Activated CD8-positive, alpha-beta memory T cell treated with anti-CD3 and anti-CD28 coated beads, Interleukin-2, amount 10 ng/mL, durations not matched to agents 7 days and 5 days (primary cell): ENCODE measurements around the gene BTF3L4. TPM values are rescaled to one million over a fixed set of nuclear protein-coding genes. Genes with fewer than 3 reads are reported as not detected.

Experiments
- ATAC-seq: fragments of 150-1000 bp; cut with Tn5 transposase; one replicate; pipeline ENCODE4 v1.10.0; 2021; ENCODE audit warnings: moderate library complexity
- CTCF ChIA-PET: fragments of 350-600 bp; sonication (Branson Sonifier 250); formaldehyde crosslinking; loops from one replicate; lab custom pipeline; 2021; ENCODE audit warnings: antibody characterized with exemption; lab: Charles Lee
- DNase-seq: peaks from one replicate; pipeline ENCODE4 v3.0.0-alpha.2; 2020
- H3K27ac Mint-ChIP-seq: one replicate; pipeline ENCODE4 v1.8.0; 2021; ENCODE audit warnings: mild to moderate bottlenecking, mixed read lengths
- H3K27me3 Mint-ChIP-seq: one replicate; pipeline ENCODE4 v1.8.0; 2021; ENCODE audit warnings: mixed read lengths
- H3K36me3 Mint-ChIP-seq: one replicate; pipeline ENCODE4 v1.8.0; 2021; ENCODE audit warnings: mild to moderate bottlenecking, mixed read lengths
- H3K4me1 Mint-ChIP-seq: one replicate; pipeline ENCODE4 v1.8.0; 2021; ENCODE audit warnings: mixed read lengths
- H3K4me3 Mint-ChIP-seq: one replicate; pipeline ENCODE4 v1.8.0; 2021; ENCODE audit warnings: mild to moderate bottlenecking, moderate library complexity, mixed read lengths
- H3K9me3 Mint-ChIP-seq: one replicate; pipeline ENCODE4 v1.8.0; 2022; ENCODE audit warnings: low read depth, mixed read lengths
- total RNA-seq, 2 experiments: library from RNA; stranded (reverse); gene quantifications; one replicate each; pipeline ENCODE4 v1.2.3, GENCODE V29; 2021

BTF3L4 gene
- total RNA-seq, 2 experiments from 2014 or later, result 25.6 to 31.5 TPM

DNA sequence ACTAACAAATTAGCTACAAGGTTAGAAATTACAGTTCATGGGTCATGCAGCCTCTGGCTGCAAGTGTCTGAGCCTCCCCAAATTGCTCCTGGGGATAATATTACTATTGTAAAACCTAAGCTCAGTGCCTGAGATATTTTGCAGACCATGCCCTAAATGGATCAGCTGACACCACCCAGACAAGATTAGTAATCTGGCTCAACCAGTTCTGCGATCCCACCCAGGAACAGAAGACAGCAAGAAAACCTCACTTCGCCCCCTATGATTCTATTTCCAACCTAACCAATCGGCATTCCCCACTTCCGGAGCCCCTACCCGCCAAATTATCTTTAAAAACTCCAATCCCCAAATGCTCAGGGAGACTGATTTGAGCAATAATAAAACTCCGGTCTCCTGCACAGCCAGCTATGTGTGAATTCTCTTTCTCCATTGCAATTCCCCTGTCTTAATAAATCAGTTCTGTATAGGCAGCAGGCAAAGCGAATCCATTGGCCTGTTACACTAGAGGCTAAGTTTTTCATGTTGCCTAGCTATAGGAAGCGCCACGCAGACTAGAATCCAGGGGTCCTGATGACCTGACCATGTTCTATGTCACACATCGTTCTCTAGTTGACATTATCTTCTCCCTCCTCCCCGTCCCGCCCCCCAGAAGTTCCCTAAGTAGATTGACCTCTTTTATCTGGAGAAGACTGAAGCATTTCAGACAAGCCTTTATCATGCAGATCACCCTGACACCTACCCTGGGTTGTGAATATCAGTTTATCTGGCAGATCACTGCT, 63.4 kb downstream of the BTF3L4 start:
- CTCF ChIA-PET, result no interaction called here
- ATAC-seq (no peak), DNase-seq (no peak)
- no peaks in the 10 kb centered on the region for H3K9me3 Mint-ChIP-seq
- H3K4me3 Mint-ChIP-seq, result no peak overlapping the region
- peaks cover 15% of the 10 kb centered on the region for H3K27me3 Mint-ChIP-seq
- H3K36me3 Mint-ChIP-seq, result no peaks in the 10 kb centered on the region
- no peaks in the 10 kb centered on the region for H3K4me1 Mint-ChIP-seq
- no peak overlapping the region for H3K27ac Mint-ChIP-seq

DNA sequence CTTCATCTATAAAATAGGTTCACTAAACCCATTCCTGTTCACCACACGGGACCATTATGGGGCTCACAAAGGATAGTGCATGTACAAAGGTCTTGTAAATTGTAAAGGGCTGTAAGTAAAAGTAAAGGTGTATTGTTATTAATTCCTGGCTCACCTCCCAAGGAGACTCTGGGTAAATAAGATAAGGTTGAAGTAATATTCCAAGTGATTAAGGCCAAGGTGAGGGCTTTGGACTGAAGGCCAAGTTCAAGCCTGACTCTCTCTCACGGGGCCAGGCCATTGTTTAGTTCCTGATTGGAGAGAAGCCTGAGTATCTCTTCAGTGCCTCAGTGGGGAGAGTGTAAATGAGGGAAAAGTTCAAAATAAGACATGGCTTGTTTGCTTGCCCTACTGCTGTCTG, 66.3 kb downstream of the BTF3L4 start:
- peaks cover 27% of the 10 kb centered on the region for H3K27me3 Mint-ChIP-seq
- ATAC-seq (no peak), DNase-seq (no peak)
- H3K27ac Mint-ChIP-seq, result no peak overlapping the region
- H3K9me3 Mint-ChIP-seq, result no peaks in the 10 kb centered on the region
- no peaks in the 10 kb centered on the region for H3K4me1 Mint-ChIP-seq
- no peak overlapping the region for H3K4me3 Mint-ChIP-seq
- no peaks in the 10 kb centered on the region for H3K36me3 Mint-ChIP-seq
- CTCF ChIA-PET, result no interaction called here

DNA sequence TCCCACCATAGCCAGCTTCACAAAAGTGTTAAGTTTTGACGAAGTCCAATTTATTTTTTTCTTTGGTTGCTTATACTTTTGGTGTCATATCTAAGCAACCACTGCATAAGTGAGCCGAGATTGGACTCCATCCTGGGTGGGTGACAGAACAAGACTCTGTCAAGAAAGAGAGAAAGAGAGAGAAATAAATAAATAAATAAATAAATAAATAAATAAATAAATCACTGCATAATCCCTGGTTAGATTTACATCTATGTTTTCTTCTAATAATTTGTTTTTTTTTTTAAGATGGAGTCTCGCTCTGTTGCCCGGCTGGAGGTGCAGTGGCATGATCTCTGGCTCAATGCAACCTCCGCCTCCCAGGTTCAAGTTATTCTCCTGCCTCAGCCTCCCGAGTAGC, 67.5 kb downstream of the BTF3L4 start:
- DNase-seq (no peak), ATAC-seq (no peak)
- peaks cover 33% of the 10 kb centered on the region for H3K27me3 Mint-ChIP-seq
- H3K9me3 Mint-ChIP-seq, result no peaks in the 10 kb centered on the region
- H3K4me1 Mint-ChIP-seq, result no peaks in the 10 kb centered on the region
- H3K4me3 Mint-ChIP-seq, result no peak overlapping the region
- no peak overlapping the region for H3K27ac Mint-ChIP-seq
- H3K36me3 Mint-ChIP-seq, result no peaks in the 10 kb centered on the region
- CTCF ChIA-PET, result no interaction called here

DNA sequence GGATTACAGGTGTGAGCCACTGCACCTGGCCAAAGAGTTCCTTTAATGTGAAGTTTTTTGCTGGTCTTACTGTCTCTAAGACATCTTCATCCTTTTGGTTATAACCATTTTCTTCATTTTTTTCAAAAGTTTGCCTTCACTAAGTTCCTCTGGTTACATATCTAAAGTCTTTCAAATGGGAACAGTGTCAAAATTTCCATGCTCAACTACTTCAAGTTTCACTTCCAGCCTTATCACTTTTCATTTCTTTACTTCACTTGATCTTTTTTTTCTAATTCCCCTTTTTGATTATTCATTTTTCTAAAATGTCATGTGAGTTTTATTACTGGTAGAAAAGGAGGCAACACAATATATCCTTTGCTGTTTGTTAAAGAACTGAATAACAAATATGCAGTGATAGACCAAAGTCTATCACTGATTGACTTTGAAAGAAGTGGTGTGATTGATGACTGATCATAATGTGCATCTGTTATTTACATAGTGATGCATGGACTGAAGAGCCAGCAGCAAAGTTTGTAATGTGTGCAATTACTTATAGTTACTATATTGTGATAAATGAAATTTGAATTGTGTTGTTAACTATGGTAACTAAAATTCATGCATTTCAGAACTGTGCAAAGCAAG, 69.8 kb downstream of the BTF3L4 start:
- no peak overlapping the region for H3K4me3 Mint-ChIP-seq
- no peaks in the 10 kb centered on the region for H3K9me3 Mint-ChIP-seq
- H3K36me3 Mint-ChIP-seq, result no peaks in the 10 kb centered on the region
- no peak overlapping the region for H3K27ac Mint-ChIP-seq
- ATAC-seq (no peak), DNase-seq (no peak)
- no peaks in the 10 kb centered on the region for H3K4me1 Mint-ChIP-seq
- peaks cover 42% of the 10 kb centered on the region for H3K27me3 Mint-ChIP-seq
- CTCF ChIA-PET, result interaction anchor here (0.6 kb wide), 1 partner anchor 805 kb away, joined by 3 read pairs; no protein-coding TSS in a partner anchor

DNA sequence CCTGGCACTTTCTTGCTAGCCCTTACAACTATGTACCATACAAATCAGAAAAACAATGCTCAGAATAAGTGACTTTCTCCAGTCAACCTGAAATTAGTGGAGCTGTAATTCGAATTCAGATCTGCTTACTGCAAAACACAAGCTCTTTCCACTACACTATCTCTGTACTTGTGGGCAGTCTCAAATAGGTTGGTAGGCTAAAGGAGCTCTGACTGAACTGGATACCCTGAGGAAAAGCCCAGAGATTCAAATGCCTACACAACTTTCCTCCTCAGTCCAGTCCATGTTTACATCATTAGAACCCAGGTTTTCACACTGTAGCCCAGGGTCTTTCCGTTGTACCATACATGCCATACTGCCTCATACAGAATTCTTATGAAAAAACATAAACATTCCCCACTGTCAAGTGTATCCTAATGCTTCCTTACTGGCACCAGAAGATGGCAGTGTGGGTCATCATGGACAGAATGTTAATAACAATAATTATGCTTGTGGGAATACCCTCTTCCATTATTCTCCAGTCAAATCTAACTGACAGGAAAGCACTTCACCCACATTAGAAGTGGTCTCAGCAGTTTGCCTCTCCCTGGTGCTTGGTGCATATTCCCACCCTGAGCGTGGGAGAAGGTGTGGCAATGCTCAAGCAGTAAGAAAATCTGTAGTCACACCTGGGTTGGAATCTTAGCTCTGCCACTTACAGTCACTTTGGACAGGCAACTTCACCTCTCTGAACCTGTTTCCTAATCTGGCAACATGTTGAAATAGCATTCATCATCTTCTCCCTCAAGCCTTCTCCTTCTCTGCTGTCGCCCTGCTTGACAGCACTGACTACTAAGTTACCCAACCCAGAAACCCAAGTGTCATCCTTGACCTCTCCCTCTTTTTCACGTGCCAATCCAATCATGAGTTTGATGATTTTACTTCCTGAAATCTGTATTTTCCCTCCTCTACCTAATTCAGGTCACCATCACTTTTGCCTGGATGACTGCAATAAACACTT, 71.4 kb downstream of the BTF3L4 start:
- Mint-ChIP-seq H3K27ac (no peak overlapping the region), H3K4me3 (no peak overlapping the region), H3K36me3 (no peaks in the 10 kb centered on the region), H3K4me1 (no peaks in the 10 kb centered on the region), H3K27me3 (peaks cover 49% of the 10 kb centered on the region), H3K9me3 (no peaks in the 10 kb centered on the region)
- no peak for ATAC-seq
- no peak for DNase-seq
- CTCF ChIA-PET, result interaction anchor here (0.9 kb wide), 1 partner anchor 12 kb away, joined by 3 read pairs; no protein-coding TSS in a partner anchor

DNA sequence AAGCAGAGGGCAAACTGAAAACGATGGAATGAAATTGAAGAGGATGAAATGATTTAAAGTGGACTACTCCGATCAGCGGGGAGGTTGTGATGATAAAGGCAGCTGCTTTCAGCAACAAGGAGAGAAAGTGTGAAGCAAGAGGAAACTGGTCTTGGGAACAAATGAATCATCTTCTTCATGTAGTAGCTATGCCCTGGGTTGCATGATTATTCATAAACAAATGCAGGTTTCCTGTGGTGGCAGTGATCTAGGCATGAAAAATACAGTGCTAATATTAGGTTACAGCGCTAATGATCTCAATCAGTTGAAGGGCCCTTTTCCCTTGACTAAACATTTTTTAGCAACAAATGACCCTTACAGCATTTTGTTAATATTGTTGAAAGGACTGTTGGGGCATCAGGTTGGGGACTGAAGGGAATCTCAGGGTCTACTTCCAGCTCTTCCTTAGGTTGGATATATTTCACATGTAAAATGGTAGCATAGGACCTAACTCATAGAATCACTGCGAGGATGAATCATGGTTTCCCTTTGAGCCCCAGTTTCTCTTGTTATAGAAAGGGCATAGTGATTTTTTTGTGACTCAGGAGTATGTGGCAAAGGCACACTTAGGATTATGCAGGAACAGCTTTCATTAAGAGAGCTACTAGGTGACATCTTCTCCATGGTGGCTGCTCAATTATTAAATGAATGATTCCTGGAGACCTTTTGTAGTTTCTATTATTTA, 83.9 kb downstream of the BTF3L4 start:
- H3K4me3 Mint-ChIP-seq, result no peak overlapping the region
- DNase-seq (peak; percentile 50), ATAC-seq (peak; percentile 63)
- no peaks in the 10 kb centered on the region for H3K9me3 Mint-ChIP-seq
- no peak overlapping the region for H3K27ac Mint-ChIP-seq
- peaks cover 52% of the 10 kb centered on the region for H3K27me3 Mint-ChIP-seq
- H3K36me3 Mint-ChIP-seq, result no peaks in the 10 kb centered on the region
- H3K4me1 Mint-ChIP-seq, result peaks cover 26% of the 10 kb centered on the region
- CTCF ChIA-PET, result interaction anchor here (0.5 to 1.5 kb wide), 3 partner anchors 13 to 110 kb away, joined by 3 read pairs; no protein-coding TSS in a partner anchor

Other genes starting within 250 kb of the BTF3L4 start
- gene NRDC, start 177.6 kb upstream of the BTF3L4 start, total RNA-seq, result 100 to 1,000 TPM; 190 to 208 TPM
- gene RAB3B, start 65.6 kb upstream of the BTF3L4 start, total RNA-seq, result under 1 TPM in 1 of 2 experiments, not detected in 1; 0.05 TPM
- 10 to 100 TPM; 15.0 to 18.0 TPM for gene KTI12, start 22.5 kb upstream of the BTF3L4 start, total RNA-seq
- gene TXNDC12, start 1.1 kb upstream of the BTF3L4 start, total RNA-seq, result 10 to 100 TPM; 37.5 to 42.6 TPM
- under 1 TPM; 0.29 to 0.35 TPM for gene ZFYVE9, start 85.8 kb downstream of the BTF3L4 start, total RNA-seq